Astrocyte (in vitro differentiated cells and primary cell): ENCODE measurements around the gene PGF.

Experiments
- EZH2 ChIP-seq: IDR thresholded peaks from 2 replicates; pipeline ENCODE4 v1.6.1; 2012; ENCODE audit warnings: mild to moderate bottlenecking, low read length, inconsistent platforms; ENCODE audit not compliant: insufficient read depth
- TF ChIP-seq, protein P1 (sequence below): IDR thresholded peaks from 2 replicates; pipeline ENCODE4 v1.5.1; 2011; ENCODE audit warnings: low read depth, mild to moderate bottlenecking, inconsistent platforms, low read length, moderate library complexity; ENCODE audit not compliant: insufficient read depth

DNA sequence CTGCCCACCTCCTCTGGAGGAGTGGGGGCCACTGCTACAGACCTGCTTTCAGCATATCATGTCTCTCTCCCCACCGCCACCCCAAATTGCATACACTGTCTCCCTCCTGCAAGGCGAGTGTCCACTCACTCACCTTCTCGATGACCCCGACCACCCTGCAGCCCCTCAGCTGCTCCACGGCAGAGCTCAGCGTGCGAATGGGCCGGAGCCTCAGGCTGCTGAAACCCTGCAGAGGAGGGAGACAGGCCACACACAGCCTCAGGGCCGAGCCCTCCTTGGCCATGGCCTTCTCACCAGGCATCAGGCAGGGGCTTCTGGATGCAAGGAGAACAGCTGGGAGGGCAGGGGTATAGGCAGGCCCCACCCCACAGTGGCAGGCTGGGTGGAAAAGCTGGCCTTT lies 37.0 kb downstream of the PGF start:
- TF ChIP-seq, protein P1, sequence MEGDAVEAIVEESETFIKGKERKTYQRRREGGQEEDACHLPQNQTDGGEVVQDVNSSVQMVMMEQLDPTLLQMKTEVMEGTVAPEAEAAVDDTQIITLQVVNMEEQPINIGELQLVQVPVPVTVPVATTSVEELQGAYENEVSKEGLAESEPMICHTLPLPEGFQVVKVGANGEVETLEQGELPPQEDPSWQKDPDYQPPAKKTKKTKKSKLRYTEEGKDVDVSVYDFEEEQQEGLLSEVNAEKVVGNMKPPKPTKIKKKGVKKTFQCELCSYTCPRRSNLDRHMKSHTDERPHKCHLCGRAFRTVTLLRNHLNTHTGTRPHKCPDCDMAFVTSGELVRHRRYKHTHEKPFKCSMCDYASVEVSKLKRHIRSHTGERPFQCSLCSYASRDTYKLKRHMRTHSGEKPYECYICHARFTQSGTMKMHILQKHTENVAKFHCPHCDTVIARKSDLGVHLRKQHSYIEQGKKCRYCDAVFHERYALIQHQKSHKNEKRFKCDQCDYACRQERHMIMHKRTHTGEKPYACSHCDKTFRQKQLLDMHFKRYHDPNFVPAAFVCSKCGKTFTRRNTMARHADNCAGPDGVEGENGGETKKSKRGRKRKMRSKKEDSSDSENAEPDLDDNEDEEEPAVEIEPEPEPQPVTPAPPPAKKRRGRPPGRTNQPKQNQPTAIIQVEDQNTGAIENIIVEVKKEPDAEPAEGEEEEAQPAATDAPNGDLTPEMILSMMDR: no peak
- no peak for TF ChIP-seq EZH2
